ENCODE measurements around the gene SPDYE6.

- TF ChIP-seq CTCF (IDR thresholded peaks at IDR 0.05) (no peak), POLR2AphosphoS5 (IDR thresholded peaks at IDR 0.05; ENCODE audit: insufficient read depth in 1 of 2, low read depth in 1 of 2) (no peak)
Observed at GRCh38 chr7:102304668-102305067, 51.6 kb downstream of the SPDYE6 start.

Measured in vagina (tissue), 2 donors.